H9 (cell line): ENCODE results near the gene ARCN1. TPM values are rescaled to one million over a fixed set of nuclear protein-coding genes. Genes with fewer than 3 reads are reported as not detected.

Source experiments
- DNase-seq: peaks from one replicate; pipeline ENCODE4 v3.0.0-alpha.2; 2017
- H2AFZ ChIP-seq: one replicate; pipeline ENCODE4 v1.6.1; 2013; ENCODE audit warnings: mild to moderate bottlenecking, low read length, control low read depth, moderate library complexity
- H2AK5ac ChIP-seq: 2 replicates; pipeline ENCODE4 v1.6.1; 2013; ENCODE audit warnings: low read length, control low read depth, mixed read lengths; ENCODE audit not compliant: insufficient read length
- H2BK120ac ChIP-seq: one replicate; pipeline ENCODE4 v1.6.1; 2013; ENCODE audit warnings: low read depth, mild to moderate bottlenecking, low read length, control low read depth, inconsistent platforms; ENCODE audit not compliant: poor library complexity, severe bottlenecking
- H2BK12ac ChIP-seq: 2 replicates; pipeline ENCODE4 v1.6.1; 2013; ENCODE audit warnings: low read length, control low read depth, mixed read lengths, low read depth; ENCODE audit not compliant: insufficient read length
- H2BK15ac ChIP-seq: 2 replicates; pipeline ENCODE4 v1.6.1; 2013; ENCODE audit warnings: low read depth, low read length, control low read depth
- H2BK20ac ChIP-seq: one replicate; pipeline ENCODE4 v1.6.1; 2013; ENCODE audit warnings: low read depth, mild to moderate bottlenecking, low read length, control low read depth, inconsistent platforms; ENCODE audit not compliant: poor library complexity, severe bottlenecking
- H2BK5ac ChIP-seq: 2 replicates; pipeline ENCODE4 v1.6.1; 2013; ENCODE audit warnings: low read length, control low read depth, mixed read lengths; ENCODE audit not compliant: insufficient read length
- H3K14ac ChIP-seq: 2 replicates; pipeline ENCODE4 v1.6.1; 2013; ENCODE audit warnings: low read length, control low read depth; ENCODE audit not compliant: insufficient read depth
- H3K18ac ChIP-seq: 2 replicates; pipeline ENCODE4 v1.6.1; 2013; ENCODE audit warnings: low read depth, mild to moderate bottlenecking, mixed read lengths, low read length, control low read depth; ENCODE audit not compliant: insufficient read length
- H3K23ac ChIP-seq: 2 replicates; pipeline ENCODE4 v1.6.1; 2013; ENCODE audit warnings: low read length, control low read depth, mixed read lengths, low read depth; ENCODE audit not compliant: insufficient read length
- H3K23me2 ChIP-seq: 2 replicates; pipeline ENCODE4 v1.6.1; 2013; ENCODE audit warnings: low read depth, mild to moderate bottlenecking, mixed read lengths, low read length, control low read depth; ENCODE audit not compliant: insufficient read length, poor library complexity, severe bottlenecking
- H3K27ac ChIP-seq: 2 replicates; pipeline ENCODE4 v1.5.1; 2013; ENCODE audit warnings: low read length, control low read depth, mixed read lengths, low read depth; ENCODE audit not compliant: insufficient read length
- H3K27me3 ChIP-seq: 2 replicates; pipeline ENCODE4 v1.6.1; 2013; ENCODE audit warnings: low read length, control low read depth, inconsistent platforms; ENCODE audit not compliant: insufficient read depth
- H3K4ac ChIP-seq: 2 replicates; pipeline ENCODE4 v1.6.1; 2013; ENCODE audit warnings: low read depth, mild to moderate bottlenecking, control low read depth, inconsistent platforms, low read length, moderate library complexity
- H3K4me1 ChIP-seq: 2 replicates; pipeline ENCODE4 v1.6.1; 2013; ENCODE audit warnings: low read length, control low read depth, inconsistent platforms; ENCODE audit not compliant: insufficient read depth
- H3K4me2 ChIP-seq: 2 replicates; pipeline ENCODE4 v1.6.1; 2013; ENCODE audit warnings: low read length, control low read depth, mixed read lengths; ENCODE audit not compliant: insufficient read length, insufficient read depth
- H3K56ac ChIP-seq: 2 replicates; pipeline ENCODE4 v1.6.1; 2013; ENCODE audit warnings: low read depth, mild to moderate bottlenecking, mixed read lengths, low read length, control low read depth; ENCODE audit not compliant: insufficient read length
- H3K79me1 ChIP-seq: 2 replicates; pipeline ENCODE4 v1.6.1; 2013; ENCODE audit warnings: low read depth, mild to moderate bottlenecking, moderate library complexity, low read length, control low read depth, inconsistent platforms; ENCODE audit not compliant: insufficient read depth, poor library complexity, severe bottlenecking
- H3K79me2 ChIP-seq: 2 replicates; pipeline ENCODE4 v1.6.1; 2013; ENCODE audit warnings: low read length, control low read depth, inconsistent platforms; ENCODE audit not compliant: insufficient read depth
- H3K9ac ChIP-seq: 2 replicates; pipeline ENCODE4 v1.6.1; 2013; ENCODE audit warnings: low read length, control low read depth, mixed read lengths; ENCODE audit not compliant: insufficient read length; ENCODE audit errors: extremely low read depth
- H3K9me3 ChIP-seq: one replicate; pipeline ENCODE4 v1.6.1; 2013; ENCODE audit warnings: low read depth, low read length, inconsistent platforms; ENCODE audit not compliant: control insufficient read depth
- H3T11ph ChIP-seq: one replicate; pipeline ENCODE4 v1.6.1; 2013; ENCODE audit warnings: mild to moderate bottlenecking, low read length, control low read depth, inconsistent platforms
- H4K20me1 ChIP-seq: one replicate; pipeline ENCODE4 v1.6.1; 2013; ENCODE audit not compliant: control insufficient read depth, insufficient read length, insufficient read depth
- H4K5ac ChIP-seq: 2 replicates; pipeline ENCODE4 v1.6.1; 2013; ENCODE audit warnings: low read depth, mild to moderate bottlenecking, mixed read lengths, low read length, control low read depth; ENCODE audit not compliant: insufficient read length
- H4K8ac ChIP-seq: replicated peaks from 2 replicates; pipeline ENCODE4 v1.6.1; 2013; ENCODE audit warnings: low read length, control low read depth, mixed read lengths, low read depth; ENCODE audit not compliant: insufficient read length
- H4K91ac ChIP-seq: 2 replicates; pipeline ENCODE4 v1.6.1; 2013; ENCODE audit warnings: low read depth, mild to moderate bottlenecking, moderate library complexity, mixed read lengths, low read length, control low read depth; ENCODE audit not compliant: insufficient read length
- H3K27ac Mint-ChIP-seq, 3 experiments: 2 replicates in 2 of 3; 3 replicates in 1 of 3; pipeline ENCODE4 v1.8.0; 2020 to 2021; ENCODE audit warnings: mixed read lengths in 3 of 3, mild to moderate bottlenecking in 1 of 3, moderate library complexity in 1 of 3
- H3K27me3 Mint-ChIP-seq: 2 replicates; pipeline ENCODE4 v1.8.0; 2021; ENCODE audit warnings: low read depth, mild to moderate bottlenecking, moderate library complexity, mixed read lengths
- H3K36me3 Mint-ChIP-seq, 3 experiments: 2 replicates in 2 of 3; 3 replicates in 1 of 3; pipeline ENCODE4 v1.8.0; 2020 to 2021; ENCODE audit warnings: low read depth in 3 of 3, mixed read lengths in 3 of 3; ENCODE audit not compliant: insufficient read depth in 1 of 3
- H3K4me1 Mint-ChIP-seq, 2 experiments: 2 replicates each; pipeline ENCODE4 v1.8.0; 2020; ENCODE audit warnings: mixed read lengths in 2 of 2
- H3K4me3 Mint-ChIP-seq, 2 experiments: 2 replicates in 1 of 2; 3 replicates in 1 of 2; pipeline ENCODE4 v1.8.0; 2020 to 2021; ENCODE audit warnings: mild to moderate bottlenecking in 2 of 2, mixed read lengths in 2 of 2, moderate library complexity in 1 of 2
- H3K9me3 Mint-ChIP-seq, 2 experiments: 2 replicates in 1 of 2; 3 replicates in 1 of 2; pipeline ENCODE4 v1.8.0; 2020; ENCODE audit warnings: mild to moderate bottlenecking in 2 of 2, mixed read lengths in 2 of 2, moderate library complexity in 1 of 2
- CTCF ChIP-seq: fragments of 200-600 bp; sonication (generic); conservative IDR thresholded peaks from 3 replicates; pipeline ENCODE4 v1.8.0; 2021; ENCODE audit warnings: antibody characterized with exemption, mild to moderate bottlenecking
- WGBS: extraction: QIAGEN DNeasy Blood & Tissue Kit; methylation state at CpG from one replicate; pipeline ENCODE4 v1.1.7; 2013; ENCODE audit warnings: missing lambda C conversion rate, low lambda C conversion rate, mixed read lengths; ENCODE audit not compliant: insufficient read length; ENCODE audit errors: extremely low coverage; 5-methylcytosine and 5-hydroxymethylcytosine counted together
- total RNA-seq: library from RNA; stranded (reverse); gene quantifications from 2 replicates; pipeline ENCODE4 v1.2.1, GENCODE V29; 2021

ARCN1 gene
- total RNA-seq, 1 experiment from 2014 or later: 152 TPM

GRCh38 chr11:118536726-118537125 lies 35.5 kb upstream of the ARCN1 start:
- Mint-ChIP-seq H3K9me3 (no peaks in the 10 kb centered on the region), H3K4me3 (no peak overlapping the region), H3K4me1 (peaks cover 4 to 7% of the 10 kb centered on the region in 2 experiments), H3K27ac (no peak overlapping the region; a peak in 1 of 7 replicates), H3K36me3 (peaks cover 0 to 15% (median 10%) of the 10 kb centered on the region in 3 experiments; a peak in 6 of 7 replicates), H3K27me3 (no peaks in the 10 kb centered on the region)
- Histone ChIP-seq H2AK5ac (no peak overlapping the region), H3K23me2 (no peaks in the 10 kb centered on the region), H3K18ac (no peak overlapping the region), H3K4me1 (no peaks in the 10 kb centered on the region), H3K79me1 (no peaks in the 10 kb centered on the region), H4K8ac (no peak overlapping the region), H3K9me3 (no peaks in the 10 kb centered on the region), H4K5ac (no peak overlapping the region), H3K56ac (no peak overlapping the region), H3K27me3 (no peaks in the 10 kb centered on the region), H2BK12ac (no peak overlapping the region), H4K91ac (no peak overlapping the region), H2BK20ac (no peak overlapping the region), H3K27ac (no peak overlapping the region), H3K4ac (no peak overlapping the region), H2BK15ac (no peak overlapping the region), H3K23ac (no peak overlapping the region), H3K14ac (no peak overlapping the region), H3K4me2 (no peak overlapping the region), H2BK5ac (no peak overlapping the region), H4K20me1 (no peaks in the 10 kb centered on the region), H2BK120ac (no peak overlapping the region), H3K9ac (no peak overlapping the region), H3K79me2 (no peaks in the 10 kb centered on the region), H3T11ph (no peak overlapping the region), H2AFZ (no peak overlapping the region)
- TF ChIP-seq CTCF: no peak
- no peak for DNase-seq
- no CpG with 5 or more reads among the region's 5 CpGs for WGBS
